Vagina (tissue), 2 donors: ENCODE measurements around the gene ANO8. TPM values are rescaled to one million over a fixed set of nuclear protein-coding genes. Genes with fewer than 3 reads are reported as not detected.
A peak's percentile ranks its signal among the peaks of the same experiment; 100 is the strongest.
"Not testable (repeated sequence)": the region's sequence is repeated elsewhere in the genome, so short reads cannot be mapped to it uniquely, and the experiment has no call there.

Experiments used
- DNase-seq, 2 donors: peaks; one replicate each; pipeline ENCODE4 v3.0.0-alpha.2; 2017; ENCODE audit errors: extremely low spot score in 2 of 2
- H3K27ac ChIP-seq: fragments of 200-600 bp; sonication (generic); one replicate; pipeline ENCODE4 v1.5.1; 2019
- H3K27me3 ChIP-seq: fragments of 200-600 bp; sonication (generic); one replicate; pipeline ENCODE4 v1.5.1; 2019
- H3K36me3 ChIP-seq, 2 donors: fragments of 200-600 bp; sonication (generic); one replicate each; pipeline ENCODE4 v1.5.1; 2017 to 2019
- H3K4me1 ChIP-seq: fragments of 200-600 bp; sonication (generic); one replicate; pipeline ENCODE4 v1.5.1; 2019
- H3K4me3 ChIP-seq, 2 donors: fragments of 200-600 bp; sonication (generic); 1 replicate in 1 of 2; 2 replicates in 1 of 2; pipeline ENCODE4 v1.5.1; 2016 to 2019
- H3K9me3 ChIP-seq: fragments of 200-600 bp; sonication (generic); one replicate; pipeline ENCODE4 v1.5.1; 2019
- POLR2A ChIP-seq, 2 donors: fragments of 450-650 bp; IDR thresholded peaks; one replicate each; pipeline ENCODE4 v1.6.1; 2017; ENCODE audit warnings: antibody characterized with exemption in 2 of 2, mild to moderate bottlenecking in 2 of 2, moderate library complexity in 2 of 2
- POLR2AphosphoS5 ChIP-seq, 2 donors: sonication (generic); formaldehyde crosslinking; IDR thresholded peaks; one replicate each; pipeline ENCODE4 v1.9.0; 2017; ENCODE audit warnings: antibody characterized with exemption in 2 of 2, mild to moderate bottlenecking in 2 of 2, low read depth in 1 of 2; ENCODE audit not compliant: insufficient read depth in 1 of 2
- intact Hi-C: fragments of 100-400 bp; cut with DNase I; formaldehyde crosslinking; loops from one replicate; pipeline ENCODE4 v1.15.1; 2023
- total RNA-seq: library from RNA; depleted of rRNA; stranded (reverse); fragments of >200 nt; gene quantifications from one replicate; pipeline ENCODE4 v1.2.3, GENCODE V29; 2016
- TF ChIP-seq, protein P1 (sequence below), 3 experiments: fragments of 450-650 bp in 2 of 3; fragments of 200-600 bp in 1 of 3; sonication (generic) in 1 of 3; IDR thresholded peaks; one replicate each; pipeline ENCODE4 v1.5.1; 2017 to 2019; ENCODE audit warnings: antibody characterized with exemption in 3 of 3, mild to moderate bottlenecking in 2 of 3, moderate library complexity in 2 of 3

The ANO8 gene
- total RNA-seq, 1 donor from 2014 or later = 10.3 TPM

DNA sequence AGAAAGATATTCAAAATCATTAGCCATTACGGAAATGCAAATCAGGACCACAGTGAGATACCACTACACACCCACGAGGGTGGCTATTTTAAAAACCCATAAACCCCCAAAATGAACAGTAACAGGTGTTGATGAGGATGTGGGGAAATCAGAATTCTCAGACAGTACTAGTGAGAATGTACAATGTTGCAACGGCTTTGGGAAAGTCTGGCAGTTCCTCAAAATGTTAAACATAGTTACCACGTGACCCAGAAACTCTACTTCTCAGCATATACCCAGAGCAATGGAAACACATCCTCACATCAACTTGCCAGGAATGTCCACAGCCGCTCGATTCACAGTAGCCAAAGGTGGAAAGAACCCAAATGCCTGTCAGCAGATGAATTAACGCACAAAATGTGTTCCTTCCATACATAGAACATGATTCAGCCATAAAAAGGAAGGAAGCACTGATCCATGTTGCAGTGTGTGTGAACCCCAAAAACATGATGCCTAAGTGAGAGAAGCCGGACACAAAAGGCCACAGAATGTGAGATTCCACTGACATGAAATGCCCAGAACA lies 35.5 kb upstream of the ANO8 start:
- Histone ChIP-seq H3K4me3 (no peak overlapping the region), H3K36me3 (no peaks in the 10 kb centered on the region), H3K27ac (no peak overlapping the region), H3K9me3 (no peaks in the 10 kb centered on the region), H3K4me1 (no peaks in the 10 kb centered on the region), H3K27me3 (no peaks in the 10 kb centered on the region)
- intact Hi-C loops = no loop called here
- DNase-seq = no peak
- TF ChIP-seq, protein P1, sequence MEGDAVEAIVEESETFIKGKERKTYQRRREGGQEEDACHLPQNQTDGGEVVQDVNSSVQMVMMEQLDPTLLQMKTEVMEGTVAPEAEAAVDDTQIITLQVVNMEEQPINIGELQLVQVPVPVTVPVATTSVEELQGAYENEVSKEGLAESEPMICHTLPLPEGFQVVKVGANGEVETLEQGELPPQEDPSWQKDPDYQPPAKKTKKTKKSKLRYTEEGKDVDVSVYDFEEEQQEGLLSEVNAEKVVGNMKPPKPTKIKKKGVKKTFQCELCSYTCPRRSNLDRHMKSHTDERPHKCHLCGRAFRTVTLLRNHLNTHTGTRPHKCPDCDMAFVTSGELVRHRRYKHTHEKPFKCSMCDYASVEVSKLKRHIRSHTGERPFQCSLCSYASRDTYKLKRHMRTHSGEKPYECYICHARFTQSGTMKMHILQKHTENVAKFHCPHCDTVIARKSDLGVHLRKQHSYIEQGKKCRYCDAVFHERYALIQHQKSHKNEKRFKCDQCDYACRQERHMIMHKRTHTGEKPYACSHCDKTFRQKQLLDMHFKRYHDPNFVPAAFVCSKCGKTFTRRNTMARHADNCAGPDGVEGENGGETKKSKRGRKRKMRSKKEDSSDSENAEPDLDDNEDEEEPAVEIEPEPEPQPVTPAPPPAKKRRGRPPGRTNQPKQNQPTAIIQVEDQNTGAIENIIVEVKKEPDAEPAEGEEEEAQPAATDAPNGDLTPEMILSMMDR (IDR thresholded peaks at IDR 0.05) = no peak
- TF ChIP-seq POLR2AphosphoS5 (IDR thresholded peaks at IDR 0.05; ENCODE audit: insufficient read depth in 1 of 2, low read depth in 1 of 2) (no peak), POLR2A (IDR thresholded peaks at IDR 0.05) (no peak)

DNA sequence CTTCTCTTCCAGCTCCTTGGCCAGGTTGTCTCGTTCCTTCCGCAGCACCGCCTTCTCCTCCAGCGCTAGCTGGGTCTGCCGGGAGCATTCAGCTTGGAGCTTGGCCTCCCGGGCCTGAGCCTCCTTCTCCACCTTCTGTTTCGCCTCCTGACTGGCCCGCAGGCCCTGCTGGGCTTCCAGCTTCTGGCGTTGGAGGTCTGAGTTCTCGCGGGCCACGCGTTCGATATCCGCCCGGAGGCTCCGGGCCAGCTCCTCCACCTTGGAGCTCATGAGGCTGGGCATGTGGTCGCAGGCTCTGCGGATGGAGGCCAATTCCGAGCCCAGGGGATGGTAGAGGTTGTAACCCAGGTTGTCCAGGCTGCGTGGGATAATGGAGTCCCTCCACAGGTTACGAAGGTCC lies 30.7 kb upstream of the ANO8 start:
- Histone ChIP-seq H3K4me1 (no peaks in the 10 kb centered on the region), H3K27ac (no peak overlapping the region), H3K27me3 (no peaks in the 10 kb centered on the region), H3K4me3 (no peak overlapping the region), H3K9me3 (no peaks in the 10 kb centered on the region), H3K36me3 (no peaks in the 10 kb centered on the region)
- intact Hi-C loops = no loop called here
- no peak for DNase-seq
- TF ChIP-seq, protein P1 (IDR thresholded peaks at IDR 0.05) = no peak
- TF ChIP-seq POLR2A (IDR thresholded peaks at IDR 0.05) = no peak
- no peak for TF ChIP-seq POLR2AphosphoS5 (IDR thresholded peaks at IDR 0.05; ENCODE audit: insufficient read depth in 1 of 2, low read depth in 1 of 2)

DNA sequence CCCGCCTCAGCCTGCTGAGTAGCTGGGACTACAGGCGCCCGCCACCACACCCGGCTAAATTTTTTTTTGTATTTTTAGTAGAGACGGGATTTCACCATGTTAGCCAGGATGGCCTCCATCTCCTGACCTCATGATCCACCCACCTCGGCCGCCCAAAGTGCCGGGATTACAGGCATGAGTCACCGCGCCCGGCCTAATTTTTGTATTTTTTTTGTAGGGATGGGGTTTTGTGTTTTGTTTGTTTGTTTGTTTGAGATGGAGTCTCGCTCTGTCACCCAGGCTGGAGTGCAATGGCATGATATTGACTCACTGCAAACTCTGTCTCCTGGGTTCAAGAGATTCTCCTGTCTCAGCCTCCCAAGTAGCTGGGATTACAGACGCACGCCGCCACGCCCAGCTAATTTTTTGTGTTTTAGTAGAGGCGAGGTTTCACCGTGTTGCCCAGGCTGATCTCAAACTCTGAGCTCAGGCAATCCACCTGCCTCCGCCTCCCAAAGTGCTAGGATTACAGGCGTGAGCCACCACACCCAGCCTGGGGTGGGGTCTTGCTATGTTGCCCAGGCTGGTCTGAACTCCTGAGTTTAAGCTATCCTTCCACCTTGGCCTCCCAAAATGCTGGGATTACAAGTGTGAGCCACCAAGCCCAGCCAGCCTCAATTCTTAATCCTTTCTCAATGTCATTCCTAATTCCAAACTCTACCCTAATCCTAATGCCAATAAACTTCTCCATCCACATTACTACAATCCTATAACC lies 29.4 kb upstream of the ANO8 start:
- H3K36me3 ChIP-seq, H3K27me3 ChIP-seq, H3K4me3 ChIP-seq, H3K4me1 ChIP-seq, H3K9me3 ChIP-seq, DNase-seq, H3K27ac ChIP-seq, intact Hi-C loops: not testable (repeated sequence)

DNA sequence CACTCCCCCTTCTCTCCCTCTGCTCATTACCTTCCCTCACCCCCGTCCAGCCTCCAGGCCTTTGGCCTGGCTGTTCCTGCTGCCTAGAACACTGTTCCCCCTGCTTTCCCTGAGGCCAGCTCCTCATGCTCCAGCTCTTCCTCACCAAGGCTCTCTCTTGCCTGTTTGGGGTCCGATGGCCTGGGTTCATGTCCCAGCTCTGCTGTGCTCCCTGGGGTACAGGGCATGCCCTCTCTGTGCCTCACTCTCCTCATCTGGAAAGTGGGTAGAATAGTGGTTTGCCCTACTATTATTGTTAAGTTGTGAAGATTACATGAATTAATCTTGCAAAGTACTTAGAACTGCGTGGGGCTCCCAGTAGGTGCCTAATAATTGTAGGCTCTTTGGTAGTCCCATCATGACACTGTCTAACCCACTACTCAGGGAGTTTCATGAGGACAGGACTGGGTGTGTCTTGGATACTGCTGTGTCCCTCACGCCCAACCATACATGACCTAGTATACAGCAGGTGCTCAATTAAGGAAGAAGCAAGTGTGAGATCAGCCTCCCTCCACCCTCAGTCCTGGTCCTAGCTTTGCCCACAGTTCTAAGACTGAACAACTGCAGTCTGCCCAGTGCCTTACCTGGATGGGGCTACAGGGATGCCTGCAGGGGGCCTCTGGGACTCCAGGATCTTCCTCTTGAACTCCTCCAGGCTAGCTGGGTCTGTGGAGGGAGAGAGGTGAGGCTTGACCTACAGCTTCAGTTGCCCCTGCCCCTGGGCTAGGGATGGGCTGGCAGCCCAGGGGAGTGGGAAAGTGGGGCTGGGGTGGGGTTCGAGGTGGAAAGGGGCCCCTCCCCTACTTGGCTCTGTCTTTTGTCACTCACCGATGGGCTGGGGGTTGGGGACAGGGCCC lies 25.5 kb upstream of the ANO8 start:
- H3K4me1 ChIP-seq = no peaks in the 10 kb centered on the region
- H3K4me3 ChIP-seq = no peak overlapping the region
- no peak for DNase-seq
- no peaks in the 10 kb centered on the region for H3K36me3 ChIP-seq
- intact Hi-C loops = no loop called here
- no peaks in the 10 kb centered on the region for H3K9me3 ChIP-seq
- TF ChIP-seq, protein P1 (IDR thresholded peaks at IDR 0.05) = no peak
- TF ChIP-seq POLR2A (IDR thresholded peaks at IDR 0.05) (no peak), POLR2AphosphoS5 (IDR thresholded peaks at IDR 0.05; ENCODE audit: insufficient read depth in 1 of 2, low read depth in 1 of 2) (no peak)
- H3K27ac ChIP-seq = no peak overlapping the region
- H3K27me3 ChIP-seq = no peaks in the 10 kb centered on the region

DNA sequence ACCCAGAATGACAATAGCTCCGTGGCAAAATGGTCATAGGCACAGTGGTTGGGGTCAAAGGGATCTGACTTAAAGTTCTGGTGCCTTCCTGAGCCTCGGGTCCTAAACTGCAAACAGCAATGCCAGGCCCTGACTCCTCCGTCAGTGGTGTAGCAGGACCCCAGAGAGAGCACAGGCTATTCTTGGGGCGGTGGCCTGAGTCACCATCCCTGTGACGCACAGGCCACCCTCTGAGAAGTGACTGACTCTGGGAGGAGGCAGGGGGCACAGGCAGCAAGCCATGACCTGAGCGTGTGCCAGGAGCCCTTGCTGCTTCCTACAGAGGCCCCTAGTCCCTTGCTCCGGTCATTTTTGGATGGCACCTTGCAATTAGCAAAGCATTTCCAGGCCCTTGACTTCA lies 23.7 kb upstream of the ANO8 start:
- TF ChIP-seq POLR2A (IDR thresholded peaks at IDR 0.05) (no peak), POLR2AphosphoS5 (IDR thresholded peaks at IDR 0.05; ENCODE audit: insufficient read depth in 1 of 2, low read depth in 1 of 2) (peak; percentile 33 to 49)

More for the DNA sequence above, 23.7 kb upstream of the ANO8 start:
- H3K36me3 ChIP-seq = no peaks in the 10 kb centered on the region
- H3K27me3 ChIP-seq = no peaks in the 10 kb centered on the region
- no peak for DNase-seq
- H3K9me3 ChIP-seq = no peaks in the 10 kb centered on the region
- intact Hi-C loops = no loop called here
- H3K27ac ChIP-seq = no peak overlapping the region
- H3K4me3 ChIP-seq = no peak overlapping the region
- H3K4me1 ChIP-seq = no peaks in the 10 kb centered on the region
